GM11168 (cell line): Measurements from ENCODE around the gene SARS1.

Experiments
- in situ Hi-C: fragments of 300-500 bp; cut with MboI; formaldehyde crosslinking; loops from one replicate; pipeline ENCODE4 v1.12.0; 2022; ENCODE audit warnings: low sequenced_read_pairs; ENCODE audit not compliant: unreplicated experiment

SARS1 gene

GRCh38 chr1:109257682-109258421 is 44.1 kb downstream of the SARS1 start:
- in situ Hi-C loops, result no loop called here

GRCh38 chr1:109258481-109259466 is 45.1 kb downstream of the SARS1 start:
- in situ Hi-C loops, result no loop called here

- in situ Hi-C loops, result no loop called here
Observed at GRCh38 chr1:109259674-109260557, 46.2 kb downstream of the SARS1 start.

GRCh38 chr1:109261006-109261405 is 47.3 kb downstream of the SARS1 start:
- in situ Hi-C loops, result no loop called here

GRCh38 chr1:109261578-109261977 is 47.9 kb downstream of the SARS1 start:
- in situ Hi-C loops, result no loop called here

GRCh38 chr1:109262231-109263055 is 48.7 kb downstream of the SARS1 start:
- in situ Hi-C loops, result no loop called here

- in situ Hi-C loops, result no loop called here
Observed at GRCh38 chr1:109263234-109263596, 49.5 kb downstream of the SARS1 start.

- in situ Hi-C loops, result no loop called here
Observed at GRCh38 chr1:109263597-109264378, 50.1 kb downstream of the SARS1 start.

- in situ Hi-C loops, result no loop called here
Observed at GRCh38 chr1:109264379-109264755, 50.6 kb downstream of the SARS1 start.

- in situ Hi-C loops, result no loop called here
Observed at GRCh38 chr1:109265016-109265415, 51.3 kb downstream of the SARS1 start.

GRCh38 chr1:109265741-109266330 is 52.1 kb downstream of the SARS1 start:
- in situ Hi-C loops, result no loop called here

- in situ Hi-C loops, result no loop called here
Observed at GRCh38 chr1:109266965-109267364, 53.2 kb downstream of the SARS1 start.

- in situ Hi-C loops, result no loop called here
Observed at GRCh38 chr1:109267743-109268300, 54.1 kb downstream of the SARS1 start.

- in situ Hi-C loops, result no loop called here
Observed at GRCh38 chr1:109268431-109269211, 54.9 kb downstream of the SARS1 start.

- in situ Hi-C loops, result no loop called here
Observed at GRCh38 chr1:109269212-109269980, 55.7 kb downstream of the SARS1 start.

GRCh38 chr1:109269981-109270622 is 56.4 kb downstream of the SARS1 start:
- in situ Hi-C loops, result no loop called here
